K562 (cell line): Measurements from ENCODE around the gene DAD1. TPM values are rescaled to one million over a fixed set of nuclear protein-coding genes. Genes with fewer than 3 reads are reported as not detected.
A peak's percentile ranks its signal among the peaks of the same experiment; 100 is the strongest.

Source experiments
- BRD9 ChIP-seq: fragments of 450-650 bp; IDR thresholded peaks from 2 replicates; pipeline ENCODE4 v1.6.1; 2018; ENCODE audit warnings: low read depth; ENCODE audit not compliant: partially characterized antibody
- CBX8 ChIP-seq: fragments of 200-600 bp; sonication (generic); IDR thresholded peaks from 2 replicates; pipeline ENCODE4 v1.6.1; 2012; ENCODE audit warnings: borderline replicate concordance, mixed run types, low read depth, mild to moderate bottlenecking, moderate library complexity, mixed read lengths, low read length, control low read depth, inconsistent platforms; ENCODE audit not compliant: poor library complexity, severe bottlenecking; ENCODE audit errors: extremely low read depth
- CCAR2 ChIP-seq: fragments of 200-400 bp; formaldehyde crosslinking; IDR thresholded peaks from 2 replicates; pipeline ENCODE4 v1.6.1; 2017; ENCODE audit warnings: mild to moderate bottlenecking, low read depth, low read length
- GTF2B ChIP-seq: IDR thresholded peaks from 2 replicates; pipeline ENCODE4 v1.6.1; 2011; ENCODE audit not compliant: insufficient read length; ENCODE audit errors: extremely low read depth
- HDAC6 ChIP-seq: IDR thresholded peaks from 2 replicates; pipeline ENCODE4 v1.6.1; 2012; ENCODE audit warnings: low read depth, mild to moderate bottlenecking, control low read depth, inconsistent platforms, low read length, moderate library complexity
- PRMT5 ChIP-seq: sonication (generic); formaldehyde crosslinking; IDR thresholded peaks from 2 replicates; pipeline ENCODE4 v1.5.0; 2020; ENCODE audit warnings: missing genetic modification reagents
- RNF219 ChIP-seq: fragments of 250-450 bp; sonication (Bioruptor Pico); IDR thresholded peaks from 2 replicates; pipeline ENCODE4 v1.5.0; 2022; ENCODE audit warnings: mild to moderate bottlenecking
- SMC3 ChIP-seq: conservative IDR thresholded peaks from 2 replicates; pipeline ENCODE4 v1.6.1; 2011; ENCODE audit warnings: low read depth, low read length, improper control_type of control experiment; ENCODE audit not compliant: insufficient read depth
- SP2 ChIP-seq: IDR thresholded peaks from 2 replicates; pipeline ENCODE4 v1.6.1; 2011; ENCODE audit warnings: mild to moderate bottlenecking, low read depth, low read length, moderate library complexity; ENCODE audit not compliant: poor library complexity, severe bottlenecking; ENCODE audit errors: extremely low read depth
- SRF ChIP-seq, 2 experiments: fragments of 250-450, 450-650 bp in 1 of 2; sonication (Bioruptor Pico) in 1 of 2; sonication (generic) in 1 of 2; formaldehyde crosslinking; IDR thresholded peaks; 2 replicates each; pipeline versions ENCODE4 v1.5.0 to v1.5.1; 2020 to 2022; ENCODE audit warnings: mild to moderate bottlenecking in 1 of 2, missing genetic modification reagents in 1 of 2
- SUPT5H ChIP-seq: fragments of 450-650 bp; IDR thresholded peaks from 2 replicates; pipeline ENCODE4 v1.6.1; 2016
- TCF7L2 ChIP-seq: fragments of 150-350 bp; IDR thresholded peaks from 2 replicates; pipeline ENCODE4 v1.6.1; 2016; ENCODE audit warnings: low read depth, mild to moderate bottlenecking, low read length, moderate library complexity
- YY1 ChIP-seq, 3 experiments: IDR thresholded peaks; 2 replicates each; pipeline ENCODE4 v1.6.1; 2011; ENCODE audit warnings: low read length in 2 of 3, mild to moderate bottlenecking in 2 of 3, moderate library complexity in 2 of 3, borderline replicate concordance in 1 of 3, control low read depth in 1 of 3, low read depth in 1 of 3; ENCODE audit not compliant: insufficient read depth in 3 of 3, insufficient replicate concordance in 2 of 3, control insufficient read depth in 1 of 3, insufficient read length in 1 of 3; ENCODE audit errors: extremely low read depth in 1 of 3
- ZBTB1 ChIP-seq: sonication (generic); formaldehyde crosslinking; IDR thresholded peaks from 2 replicates; pipeline ENCODE4 v1.8.1; 2023; ENCODE audit warnings: missing genetic modification reagents, low read depth, mild to moderate bottlenecking, borderline replicate concordance
- ZNF354B ChIP-seq: fragments of 250-450 bp; sonication (Bioruptor Pico); IDR thresholded peaks from 2 replicates; pipeline ENCODE4 v1.4.0; 2020
- ZNF592 ChIP-seq: fragments of 450-650 bp; IDR thresholded peaks from 2 replicates; pipeline ENCODE4 v1.6.1; 2017; ENCODE audit warnings: antibody characterized with exemption, mild to moderate bottlenecking
- polyA plus RNA-seq, 8 experiments: library from polyadenylated mRNA; depleted of rRNA in 4 of 8; stranded (reverse) in 5 of 8; unstranded in 3 of 8; fragments of >200 nt; fragmentation: Nextera tagmentation in 2 of 8; fragmentation: Illumina TruSeq in 1 of 8; extraction: Ambion mirVana in 2 of 8; extraction: Trizol in 1 of 8; gene quantifications; 2 replicates each; pipeline versions ENCODE4 v1.2.1 to v1.2.3, GENCODE V29; 2011 to 2014; ENCODE audit warnings: inconsistent platforms in 1 of 8, missing spikeins in 1 of 8
- total RNA-seq, 7 experiments: library from RNA; depleted of rRNA in 6 of 7; stranded (reverse); fragments of >200 nt in 6 of 7; fragmentation: Illumina TruSeq in 2 of 7; extraction: Trizol in 2 of 7; gene quantifications; 2 replicates each; pipeline versions ENCODE4 v1.2.1 to v1.2.3, GENCODE V29; 2011 to 2021; ENCODE audit warnings: low replicate concordance in 1 of 7
- TF ChIP-seq, protein P1 (sequence below), 2 experiments: IDR thresholded peaks; 2 replicates each; pipeline ENCODE4 v1.6.1; 2011; ENCODE audit warnings: borderline replicate concordance in 1 of 2, control low read depth in 1 of 2, low read depth in 1 of 2, low read length in 1 of 2, mild to moderate bottlenecking in 1 of 2, mixed read lengths in 1 of 2, moderate library complexity in 1 of 2; ENCODE audit not compliant: insufficient read depth in 1 of 2, insufficient read length in 1 of 2, poor library complexity in 1 of 2, severe bottlenecking in 1 of 2; ENCODE audit errors: extremely low read depth in 1 of 2

Gene DAD1
- total and polyA plus RNA-seq, 9 of the 15 experiments (the other 6 are each of a cell fraction or from before 2014, with no cell fraction given): 104 to 617 (median 222) TPM

- TF ChIP-seq ZNF592 (no peak), SP2 (no peak), PRMT5 (CRISPR knock-in tag) (no peak), HDAC6 (no peak), SUPT5H (peak; percentile 89), YY1 (IDR thresholded peaks at IDR 0.05; ENCODE audit: borderline replicate concordance in 1 of 3, control insufficient read depth in 1 of 3, extremely low read depth in 1 of 3, insufficient read depth in 3 of 3, insufficient read length in 1 of 3, insufficient replicate concordance in 2 of 3, low read depth in 1 of 3, low read length in 2 of 3) (peak in 2 of 3 experiments; percentile 58 to 63), GTF2B (no peak), CBX8 (no peak), TCF7L2 (no peak), CCAR2 (no peak), SMC3 (no peak), ZNF354B (CRISPR knock-in tag) (no peak), RNF219 (CRISPR knock-in tag) (no peak), SRF (CRISPR knock-in tag; IDR thresholded peaks at IDR 0.05) (no peak), BRD9 (no peak), ZBTB1 (CRISPR knock-in tag) (no peak)
- TF ChIP-seq, protein P1, sequence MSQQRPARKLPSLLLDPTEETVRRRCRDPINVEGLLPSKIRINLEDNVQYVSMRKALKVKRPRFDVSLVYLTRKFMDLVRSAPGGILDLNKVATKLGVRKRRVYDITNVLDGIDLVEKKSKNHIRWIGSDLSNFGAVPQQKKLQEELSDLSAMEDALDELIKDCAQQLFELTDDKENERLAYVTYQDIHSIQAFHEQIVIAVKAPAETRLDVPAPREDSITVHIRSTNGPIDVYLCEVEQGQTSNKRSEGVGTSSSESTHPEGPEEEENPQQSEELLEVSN (IDR thresholded peaks at IDR 0.05; ENCODE audit: borderline replicate concordance in 1 of 2, extremely low read depth in 1 of 2, insufficient read depth in 1 of 2, insufficient read length in 1 of 2, low read depth in 1 of 2, low read length in 1 of 2, poor library complexity in 1 of 2, severe bottlenecking in 1 of 2): peak in 1 of 2 experiments; percentile 28
Observed at GRCh38 chr14:22589096-22589839, at the start of gene DAD1 (continued).
